Fibroblast of skin of right biceps (primary cell): ENCODE data around the gene SYTL3.
"Not testable (repeated sequence)": the region's sequence is repeated elsewhere in the genome, so short reads cannot be mapped to it uniquely, and the experiment has no call there.

Experiments used
- DNase-seq: peaks from one replicate; pipeline ENCODE4 v3.0.0-alpha.2; 2013

The SYTL3 gene, protein sequence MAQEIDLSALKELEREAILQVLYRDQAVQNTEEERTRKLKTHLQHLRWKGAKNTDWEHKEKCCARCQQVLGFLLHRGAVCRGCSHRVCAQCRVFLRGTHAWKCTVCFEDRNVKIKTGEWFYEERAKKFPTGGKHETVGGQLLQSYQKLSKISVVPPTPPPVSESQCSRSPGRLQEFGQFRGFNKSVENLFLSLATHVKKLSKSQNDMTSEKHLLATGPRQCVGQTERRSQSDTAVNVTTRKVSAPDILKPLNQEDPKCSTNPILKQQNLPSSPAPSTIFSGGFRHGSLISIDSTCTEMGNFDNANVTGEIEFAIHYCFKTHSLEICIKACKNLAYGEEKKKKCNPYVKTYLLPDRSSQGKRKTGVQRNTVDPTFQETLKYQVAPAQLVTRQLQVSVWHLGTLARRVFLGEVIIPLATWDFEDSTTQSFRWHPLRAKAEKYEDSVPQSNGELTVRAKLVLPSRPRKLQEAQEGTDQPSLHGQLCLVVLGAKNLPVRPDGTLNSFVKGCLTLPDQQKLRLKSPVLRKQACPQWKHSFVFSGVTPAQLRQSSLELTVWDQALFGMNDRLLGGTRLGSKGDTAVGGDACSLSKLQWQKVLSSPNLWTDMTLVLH

DNA sequence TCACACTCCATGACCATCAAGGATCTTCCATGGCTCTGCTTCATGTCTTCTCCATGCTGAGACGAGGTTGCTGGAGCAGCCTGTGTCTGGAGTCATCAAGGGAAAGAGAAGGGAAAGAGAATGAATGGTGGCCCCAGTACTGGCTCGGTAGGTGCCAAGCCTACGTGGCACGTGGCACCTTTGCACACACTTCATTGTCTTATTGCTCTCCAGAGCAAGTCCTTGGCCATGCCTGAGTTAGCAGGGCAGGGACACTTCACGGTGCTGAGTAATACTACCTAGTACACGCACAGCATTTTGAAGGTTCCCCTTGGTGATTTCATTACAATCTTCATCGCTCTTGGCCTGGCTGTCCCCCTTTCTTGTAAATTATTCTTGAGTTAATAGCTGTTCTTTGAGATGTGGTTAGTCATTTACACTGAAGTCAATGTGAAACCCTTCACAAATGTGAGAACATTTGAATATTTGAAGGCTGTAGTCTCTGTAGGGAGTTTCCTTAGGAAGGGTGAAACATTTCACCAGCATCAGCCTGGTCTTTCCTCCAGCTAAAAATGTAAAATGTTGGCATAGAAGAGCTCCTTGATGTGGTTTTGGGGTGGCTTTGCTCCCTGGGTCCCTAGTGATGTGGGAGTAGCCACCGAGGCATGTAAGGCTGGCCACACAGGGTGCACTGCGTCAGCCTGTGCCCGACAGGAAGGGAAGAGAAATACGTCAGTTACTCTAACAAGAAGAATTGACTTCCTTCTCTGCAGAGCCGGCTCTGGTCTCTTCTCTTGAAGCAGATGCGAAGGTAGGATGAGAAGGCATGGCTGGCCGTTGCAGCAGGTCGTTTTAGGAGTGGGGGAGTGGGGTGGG, at the start of gene SYTL3:
TSS of gene SYTL3 (plus strand) at position 766 of the 855 bp plus-strand sequence. CDS start 13,215 bp downstream, outside the sequence.
- peak; percentile 88 for DNase-seq

DNA sequence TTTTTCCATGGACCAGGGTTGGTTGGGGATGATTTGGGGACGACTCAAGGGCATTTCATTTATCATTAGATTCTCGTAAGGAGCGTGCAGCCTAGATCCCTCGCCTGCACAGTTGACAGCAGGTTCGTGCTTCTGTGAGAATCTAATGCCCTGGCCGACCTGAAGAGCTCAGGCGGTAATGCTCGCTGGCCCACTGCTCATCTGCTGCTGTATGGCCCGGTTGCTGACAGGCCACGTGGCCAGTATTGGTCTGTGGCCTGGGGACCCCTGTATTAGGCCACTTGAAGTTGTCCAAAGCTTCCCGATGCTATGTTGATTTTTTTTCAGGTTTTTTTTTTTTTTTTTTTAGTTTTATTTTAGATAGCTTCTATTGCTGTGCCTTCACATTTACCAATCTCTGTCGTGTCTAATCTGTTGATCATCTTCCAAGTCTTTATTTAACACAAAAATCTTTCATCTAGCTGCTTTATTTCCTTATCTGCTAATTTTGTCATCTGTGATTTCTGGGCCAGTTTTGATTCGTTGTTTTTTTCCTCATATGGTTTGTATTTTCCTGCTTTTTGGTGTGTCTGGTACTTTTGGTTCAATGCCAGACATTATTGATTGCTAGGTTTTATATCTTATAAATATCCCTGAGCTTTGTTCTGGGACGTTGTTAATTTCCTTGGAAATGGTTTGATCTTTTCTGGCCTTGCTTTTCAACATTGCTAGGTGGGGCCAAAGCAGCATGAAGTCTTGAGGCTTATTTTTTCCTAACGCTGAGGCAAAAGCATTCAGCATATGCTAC, 46.4 kb upstream of the SYTL3 start:
- DNase-seq: no peak

DNA sequence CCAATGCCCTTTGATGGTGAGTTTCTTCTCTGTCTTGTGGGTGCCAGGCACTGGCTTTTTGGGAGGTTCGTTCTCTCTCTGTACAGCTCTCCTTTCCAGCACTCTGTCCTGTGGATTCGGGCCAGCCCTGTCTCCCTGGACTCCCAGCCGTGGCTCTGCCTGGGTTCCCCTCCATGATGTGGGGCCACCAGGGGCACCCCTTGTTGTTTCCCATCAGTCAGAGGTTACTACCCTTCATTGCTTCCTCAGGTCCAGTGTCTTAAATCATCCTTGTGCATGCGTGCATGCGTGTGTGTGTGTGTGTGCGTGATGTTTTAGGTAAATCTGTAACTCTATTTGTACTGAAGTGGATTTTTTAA, 45.8 kb upstream of the SYTL3 start:
- DNase-seq: no peak

DNA sequence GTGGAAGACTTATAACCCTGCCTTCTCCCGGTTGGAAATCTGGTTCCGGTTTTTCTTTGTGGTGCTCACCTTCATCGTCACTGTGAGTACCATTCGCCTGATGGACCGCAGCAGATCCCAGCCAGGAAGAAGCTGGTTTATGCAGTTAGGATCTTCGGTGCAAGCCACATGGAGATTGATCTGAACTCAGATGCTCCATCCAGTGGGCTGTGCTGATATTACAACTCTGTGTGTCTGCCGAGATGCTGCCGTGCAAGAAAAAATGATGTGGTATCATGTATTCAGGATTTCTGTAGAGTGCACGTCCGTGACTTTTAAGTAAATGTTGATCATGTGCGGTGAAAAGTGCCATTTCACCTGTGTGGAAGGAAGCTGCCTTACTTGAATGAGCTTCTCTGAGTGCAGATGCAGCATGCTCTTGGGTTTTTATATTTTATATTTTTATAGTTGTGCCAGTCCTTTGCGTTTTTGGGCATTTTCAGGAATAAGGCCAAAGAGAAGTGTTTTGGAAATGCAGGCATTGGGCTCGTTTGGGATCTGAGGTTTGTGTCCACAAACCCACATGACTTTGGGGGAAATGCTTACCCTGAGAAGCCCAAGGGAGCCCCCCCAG, 44.5 kb upstream of the SYTL3 start:
- peak; percentile 68 for DNase-seq

DNA sequence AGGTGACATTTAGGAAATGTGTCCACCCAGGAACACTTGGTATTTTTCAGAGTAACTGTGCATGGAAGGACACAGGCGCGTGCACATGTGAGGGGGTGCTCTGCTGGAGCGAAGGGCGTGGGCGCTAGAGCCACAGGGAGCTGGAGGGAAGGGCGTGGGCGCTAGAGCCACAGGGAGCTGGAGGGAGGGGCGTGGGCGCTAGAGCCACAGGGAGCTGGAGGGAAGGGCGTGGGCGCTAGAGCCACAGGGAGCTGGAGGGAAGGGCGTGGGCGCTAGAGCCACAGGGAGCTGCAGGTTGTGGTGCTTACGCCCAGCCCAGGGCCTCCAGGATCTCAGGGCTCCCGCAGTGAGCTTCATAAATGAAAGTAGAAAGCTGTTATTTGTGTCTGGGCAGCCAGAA, 43.8 kb upstream of the SYTL3 start:
- not testable (repeated sequence) for DNase-seq

DNA sequence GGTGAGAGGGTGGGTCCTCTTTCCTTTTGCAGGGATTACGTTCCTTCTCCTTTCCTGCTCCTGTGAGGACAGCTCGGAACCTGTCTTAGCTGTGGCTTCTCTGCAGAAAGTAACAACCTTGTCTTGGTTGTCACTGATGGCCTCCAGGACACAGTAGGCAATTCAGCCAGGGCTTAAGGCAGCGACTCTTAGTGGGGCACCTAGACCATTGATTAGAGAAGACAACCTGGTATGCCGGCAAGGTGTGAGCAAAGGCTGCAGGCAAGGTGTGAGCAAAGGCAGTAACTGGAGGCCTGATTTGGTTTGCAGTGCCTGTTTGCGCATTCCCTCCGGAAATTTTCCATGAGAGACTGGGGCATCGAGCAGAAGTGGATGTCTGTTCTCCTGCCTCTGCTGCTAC, 42.9 kb upstream of the SYTL3 start:
- DNase-seq: no peak

DNA sequence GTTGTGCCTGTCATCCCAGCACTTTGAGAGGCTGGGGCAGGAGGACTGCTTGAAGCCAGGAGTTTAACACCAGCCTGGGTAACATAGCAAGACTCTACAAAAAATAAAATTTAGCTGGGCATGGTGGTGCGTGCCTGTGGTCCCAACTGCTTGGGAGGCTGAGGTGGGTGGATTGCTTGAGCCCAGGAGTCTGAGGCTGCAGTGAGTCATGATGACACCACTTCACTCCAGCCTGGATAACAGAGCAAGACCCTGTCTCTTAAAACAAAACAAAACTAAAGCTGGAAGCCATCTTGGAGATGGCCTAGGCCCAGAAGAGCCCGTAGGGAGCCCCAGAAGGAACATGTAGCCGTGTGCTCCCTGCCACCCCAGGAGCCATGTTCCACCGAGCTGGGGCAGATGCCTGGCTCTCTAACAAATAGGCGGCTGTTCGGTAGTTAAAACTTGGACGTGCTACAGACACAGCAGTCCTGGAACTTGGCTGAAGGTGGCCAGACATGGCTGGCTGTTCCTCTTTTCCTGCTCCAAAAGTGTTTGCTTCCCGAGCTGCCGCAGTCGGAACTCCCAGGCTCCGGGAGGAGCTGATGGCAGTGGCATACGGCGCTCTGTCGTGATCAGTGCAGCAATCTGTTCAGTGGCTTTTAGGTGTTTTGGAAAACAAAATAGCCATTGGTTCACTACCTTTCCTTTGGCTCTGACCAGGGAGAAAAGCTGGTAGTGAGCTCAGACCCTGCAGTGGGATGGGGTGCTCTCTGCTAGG, 42.3 kb upstream of the SYTL3 start:
- peak; percentile 22 for DNase-seq

DNA sequence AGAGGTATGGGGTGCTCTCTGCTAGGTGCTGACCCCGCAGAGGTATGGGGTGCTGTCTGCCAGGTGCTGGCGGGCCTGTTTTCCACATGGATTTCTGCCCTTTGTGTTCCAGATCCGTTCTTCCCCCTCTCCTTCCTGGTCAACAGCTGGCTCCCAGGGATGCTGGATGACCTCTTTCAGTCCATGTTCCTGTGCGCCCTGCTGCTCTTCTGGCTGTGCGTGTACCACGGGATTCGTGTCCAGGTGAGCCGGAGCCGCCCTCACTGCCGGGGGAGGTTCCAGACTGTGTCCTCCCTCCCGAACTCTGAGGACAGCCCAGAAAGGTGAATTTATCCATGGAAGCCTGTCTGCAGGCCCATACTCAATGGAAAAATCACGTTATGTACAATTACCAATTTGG, 41.6 kb upstream of the SYTL3 start:
- DNase-seq: no peak

DNA sequence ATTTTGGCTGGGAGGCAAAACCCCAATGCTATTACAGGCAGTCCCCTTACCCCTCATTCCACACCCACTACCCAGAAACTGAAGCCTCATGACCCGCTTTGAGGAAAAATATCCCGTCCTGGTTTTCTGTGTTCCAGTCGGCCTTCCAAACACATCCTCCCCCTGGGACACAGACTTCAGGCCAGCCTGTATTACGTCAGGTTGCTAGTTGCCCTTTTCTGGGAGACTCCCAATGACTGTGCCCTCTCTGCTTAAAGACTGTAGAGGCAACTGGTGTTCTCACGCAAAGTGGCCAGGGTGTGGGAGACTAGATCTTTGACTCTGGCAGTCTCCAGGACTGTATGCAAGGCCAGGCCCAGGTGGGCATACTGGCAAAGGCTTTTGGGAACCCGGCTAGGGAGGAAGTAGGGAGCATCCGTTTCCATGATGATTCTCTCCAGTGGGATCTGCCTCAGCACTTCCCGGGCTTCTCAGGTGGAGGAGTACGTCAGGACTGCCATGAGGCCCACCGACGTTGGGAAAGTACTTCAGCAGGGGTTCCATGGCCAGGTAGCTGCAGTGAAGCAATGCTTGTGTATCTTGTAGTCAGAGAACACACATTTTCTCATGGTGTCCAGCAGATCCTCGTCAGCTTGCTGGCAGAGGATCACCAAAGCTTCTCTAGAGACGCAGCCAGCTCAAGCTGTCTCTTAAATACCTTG, 40.2 kb upstream of the SYTL3 start:
- no peak for DNase-seq

DNA sequence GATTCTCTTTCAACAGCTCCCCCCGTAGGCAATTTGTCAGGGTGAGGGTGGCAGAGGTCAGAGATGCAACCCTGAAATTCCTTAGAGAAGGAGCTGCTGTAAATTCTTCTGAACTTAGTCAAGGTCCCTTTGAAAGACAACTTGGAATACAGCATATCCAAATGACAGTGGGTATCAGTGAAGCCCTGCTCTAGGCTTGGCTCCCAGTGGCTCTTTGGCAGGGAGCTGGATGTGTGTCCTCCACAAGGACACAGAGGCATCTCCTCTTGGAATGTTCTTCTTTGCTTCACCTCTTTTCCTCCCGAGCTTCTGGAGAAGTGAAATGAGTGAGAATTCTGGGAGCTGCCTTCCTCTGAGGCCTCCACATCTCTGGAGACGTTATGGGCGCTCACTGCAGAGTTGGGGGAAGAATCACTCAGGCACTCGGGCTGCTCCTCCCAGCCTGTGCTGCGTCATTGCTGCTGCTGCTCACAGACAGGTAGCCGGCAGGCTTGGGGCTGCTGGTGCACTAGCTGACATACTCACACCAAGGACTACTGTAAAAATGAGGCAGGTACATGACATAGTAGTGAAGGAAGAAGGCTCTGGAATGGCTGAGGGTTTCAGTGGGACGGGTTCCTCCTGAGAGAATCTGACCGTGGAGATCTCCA, 39.4 kb upstream of the SYTL3 start:
- no peak for DNase-seq

DNA sequence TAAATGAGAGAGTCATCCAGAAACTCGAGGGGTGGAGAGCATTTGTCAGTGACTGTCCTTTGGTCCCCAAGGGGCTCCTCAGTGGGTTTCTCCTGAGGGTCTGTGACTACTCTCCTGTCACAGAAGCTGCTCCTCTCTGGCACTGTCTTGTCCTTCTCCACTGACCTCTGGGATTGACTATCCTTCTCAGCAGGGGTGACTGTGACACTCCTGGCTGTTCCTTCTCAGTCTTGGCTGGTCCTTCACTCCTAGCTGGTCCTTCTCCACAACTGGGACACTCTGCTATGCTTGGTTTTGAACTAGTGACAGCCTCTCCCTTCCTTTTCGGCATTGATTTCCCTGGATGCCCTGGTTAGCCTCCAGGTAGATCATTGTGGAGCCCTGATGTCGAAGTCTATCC, 38.8 kb upstream of the SYTL3 start:
- DNase-seq: no peak

DNA sequence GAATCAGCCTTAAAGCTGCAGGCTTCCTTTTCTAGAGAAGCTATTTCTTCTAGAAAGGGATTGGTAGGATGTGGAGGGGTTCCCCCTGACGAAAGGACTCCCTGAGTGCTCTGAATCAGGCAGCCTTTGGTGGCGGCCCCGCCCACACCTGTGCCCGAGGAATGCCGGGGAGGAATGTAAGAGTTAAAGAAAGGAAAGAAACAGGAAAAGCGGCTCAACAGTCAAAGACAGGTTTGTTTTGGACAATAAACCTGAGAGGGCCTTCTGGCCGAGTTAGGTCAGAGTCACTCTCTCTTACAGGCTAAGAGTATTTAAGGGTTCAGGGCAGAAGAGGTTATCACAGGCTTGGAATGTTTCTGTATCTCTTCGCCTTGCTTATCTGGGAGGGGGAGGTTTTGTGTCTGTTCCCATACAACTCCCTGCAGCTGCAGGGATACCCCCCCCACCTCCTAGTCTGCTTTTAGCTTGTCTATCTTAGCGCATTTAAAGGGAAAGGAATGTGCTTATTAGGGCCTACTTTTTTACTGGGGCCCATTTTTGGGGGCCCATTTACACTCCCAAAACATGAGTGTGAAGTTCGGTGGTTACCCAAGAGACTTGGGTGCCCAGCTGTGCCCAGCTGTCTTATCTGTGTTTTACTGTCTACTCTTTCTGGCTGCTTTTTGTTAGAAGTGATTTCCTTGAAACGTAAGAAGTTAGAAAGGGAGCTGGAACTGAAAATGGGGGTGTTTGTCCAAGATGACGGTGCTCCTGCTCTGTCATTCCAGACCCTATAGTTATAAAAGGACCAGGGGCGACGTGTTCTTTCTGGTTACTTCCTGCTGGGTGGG, 38.1 kb upstream of the SYTL3 start:
- DNase-seq: no peak

DNA sequence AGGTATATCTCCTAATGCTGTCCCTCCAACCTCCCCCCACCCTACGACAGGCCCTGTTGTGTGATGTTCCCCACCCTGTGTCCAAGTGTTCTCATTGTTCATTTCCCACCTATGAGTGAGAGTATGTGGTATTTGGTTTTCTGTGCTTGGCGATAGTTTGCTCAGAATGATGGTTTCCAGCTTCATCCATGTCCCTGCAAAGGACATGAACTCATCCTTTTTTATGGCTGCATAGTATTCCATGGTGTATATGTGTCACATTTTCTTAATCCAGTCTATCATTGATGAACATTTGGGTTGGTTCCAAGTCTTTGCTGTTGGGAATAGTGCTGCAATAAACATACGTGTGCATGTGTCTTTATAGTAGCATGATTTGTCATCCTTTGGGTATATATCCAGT, 35.2 kb upstream of the SYTL3 start:
- not testable (repeated sequence) for DNase-seq

DNA sequence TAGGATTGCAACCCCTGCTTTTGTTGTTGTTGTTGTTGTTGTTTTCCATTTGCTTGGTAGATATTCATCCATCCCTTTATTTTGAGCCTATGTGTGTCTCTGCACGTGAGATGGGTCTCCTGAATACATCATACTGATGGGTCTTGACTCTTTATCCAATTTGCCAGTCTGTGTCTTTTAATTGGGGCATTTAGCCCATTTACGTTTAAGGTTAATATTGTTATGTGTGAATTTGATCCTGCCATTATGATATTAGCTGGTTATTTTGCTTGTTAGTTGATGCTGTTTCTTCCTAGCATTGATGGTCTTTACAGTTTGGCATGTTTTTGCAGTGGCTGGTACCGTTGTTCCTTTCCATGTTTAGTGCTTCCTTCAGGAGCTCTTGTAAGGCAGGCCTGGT, 31.6 kb upstream of the SYTL3 start:
- not testable (repeated sequence) for DNase-seq

DNA sequence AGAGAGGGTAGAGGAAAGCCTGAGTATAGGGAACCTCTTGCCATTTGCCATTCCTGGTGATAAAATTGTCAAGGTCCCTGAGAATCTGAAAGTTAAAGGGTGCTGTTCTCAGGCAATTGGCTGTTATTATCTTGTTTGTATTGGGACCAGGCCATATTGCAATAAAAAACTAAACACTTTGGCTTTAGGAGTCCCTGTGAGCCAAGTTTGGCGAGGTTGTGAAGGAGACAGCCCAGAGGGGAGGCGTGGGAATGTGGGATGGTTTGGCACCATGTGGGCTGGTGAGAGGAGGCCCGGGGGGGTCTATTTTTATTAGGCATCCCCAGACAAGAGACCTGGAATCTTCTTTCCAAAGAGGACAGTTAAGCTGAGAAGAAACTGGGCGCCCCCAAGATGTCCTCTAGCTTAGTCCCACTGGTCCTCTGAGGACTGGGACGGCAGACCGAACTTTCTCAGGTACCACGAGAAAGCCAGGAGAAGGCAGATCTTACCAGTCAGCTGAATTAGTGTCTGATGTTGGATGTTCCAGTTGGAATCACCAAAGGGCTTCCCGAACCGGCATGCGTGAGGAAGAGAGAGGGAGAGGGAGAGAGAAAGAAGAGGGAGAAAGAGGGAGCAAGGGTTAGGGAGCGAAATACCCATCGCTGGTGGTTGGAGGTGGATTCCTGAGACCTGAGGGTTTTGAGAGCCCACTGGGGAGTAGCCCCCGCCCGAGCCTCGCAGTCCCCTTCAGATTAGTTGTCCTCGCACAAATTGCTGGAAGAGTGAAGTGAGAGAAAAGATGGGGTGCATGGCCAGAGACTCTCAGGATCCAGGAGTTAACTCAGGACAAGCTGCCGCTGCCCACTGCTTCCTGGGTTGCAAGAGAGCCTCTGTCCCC, 29.7 kb upstream of the SYTL3 start:
- DNase-seq: no peak

DNA sequence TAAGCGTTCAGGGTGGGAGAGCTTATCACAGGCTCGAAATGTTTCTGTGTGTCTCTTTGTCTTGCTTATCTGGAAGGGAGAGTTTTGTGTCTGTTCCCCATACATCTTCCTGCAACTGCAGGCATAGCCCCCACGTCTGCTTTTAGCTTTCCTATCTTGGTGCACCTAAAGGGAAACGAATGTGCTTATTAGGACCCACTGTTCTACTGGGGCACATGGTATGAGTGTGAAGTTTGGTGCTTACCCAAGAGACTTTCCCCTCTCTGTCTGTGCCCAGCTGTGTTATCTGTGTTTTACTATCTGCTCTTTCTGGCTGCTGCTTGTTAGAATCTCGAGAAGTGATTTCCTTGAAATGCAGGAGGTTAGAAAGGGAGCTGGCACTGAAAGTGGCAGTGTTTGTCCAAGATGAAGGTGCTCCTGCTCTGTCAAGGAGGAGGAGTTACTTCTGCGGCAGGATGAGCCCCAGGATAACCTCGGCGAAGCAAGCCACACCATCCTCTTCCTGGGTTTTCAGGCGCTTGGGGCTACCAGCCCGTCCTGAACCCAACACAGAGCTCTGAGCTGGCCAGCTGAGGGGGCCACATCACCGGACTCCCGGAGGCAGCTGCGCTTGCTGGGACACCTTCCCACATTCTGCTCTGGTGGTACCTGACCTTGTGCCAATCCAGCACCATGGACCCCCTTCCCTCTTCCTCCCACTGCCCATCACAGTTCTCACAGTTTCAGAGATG, 28.7 kb upstream of the SYTL3 start:
- no peak for DNase-seq

DNA sequence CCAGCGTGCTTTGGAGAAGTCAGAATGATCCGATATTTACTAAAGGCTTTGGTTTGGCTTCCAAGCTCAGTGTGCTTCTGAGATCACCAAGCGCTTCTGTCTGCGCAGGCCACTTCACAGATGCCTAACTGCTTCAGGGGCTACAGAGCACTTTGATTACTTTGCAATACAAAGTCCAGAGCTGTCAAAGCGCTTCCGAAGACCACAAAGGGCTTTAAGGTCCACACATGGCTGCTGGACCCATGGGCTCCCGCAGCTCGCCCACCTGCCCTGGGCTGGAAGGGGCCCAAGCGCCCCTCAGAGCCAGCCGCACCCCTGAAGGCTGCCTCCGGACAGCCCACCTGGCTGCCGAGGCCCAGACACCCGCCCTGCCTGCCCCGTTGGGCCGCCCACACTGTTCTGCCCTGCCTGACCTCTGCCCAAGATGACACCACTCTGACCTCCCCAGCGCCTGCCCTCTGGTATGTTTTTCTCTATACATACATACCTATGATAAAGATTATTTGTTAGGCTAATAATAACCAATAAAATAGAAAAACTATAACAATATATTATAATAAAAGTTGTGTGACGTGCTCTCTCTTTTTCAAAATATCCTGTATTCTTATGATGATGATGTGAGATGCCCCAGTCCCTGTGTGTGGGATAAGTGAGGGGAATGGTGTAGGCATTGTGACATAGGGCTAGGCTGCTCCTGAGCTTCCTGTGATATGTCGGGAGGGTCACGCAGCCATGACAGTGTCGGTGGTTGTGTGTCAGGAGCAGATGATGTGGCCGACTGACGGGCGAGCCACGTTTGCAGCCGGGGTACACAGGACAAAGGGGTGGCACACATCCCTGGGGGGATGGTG, 27.9 kb upstream of the SYTL3 start:
- no peak for DNase-seq
